ENCODE measurements around the gene CIZ1.

Gene CIZ1

DNA sequence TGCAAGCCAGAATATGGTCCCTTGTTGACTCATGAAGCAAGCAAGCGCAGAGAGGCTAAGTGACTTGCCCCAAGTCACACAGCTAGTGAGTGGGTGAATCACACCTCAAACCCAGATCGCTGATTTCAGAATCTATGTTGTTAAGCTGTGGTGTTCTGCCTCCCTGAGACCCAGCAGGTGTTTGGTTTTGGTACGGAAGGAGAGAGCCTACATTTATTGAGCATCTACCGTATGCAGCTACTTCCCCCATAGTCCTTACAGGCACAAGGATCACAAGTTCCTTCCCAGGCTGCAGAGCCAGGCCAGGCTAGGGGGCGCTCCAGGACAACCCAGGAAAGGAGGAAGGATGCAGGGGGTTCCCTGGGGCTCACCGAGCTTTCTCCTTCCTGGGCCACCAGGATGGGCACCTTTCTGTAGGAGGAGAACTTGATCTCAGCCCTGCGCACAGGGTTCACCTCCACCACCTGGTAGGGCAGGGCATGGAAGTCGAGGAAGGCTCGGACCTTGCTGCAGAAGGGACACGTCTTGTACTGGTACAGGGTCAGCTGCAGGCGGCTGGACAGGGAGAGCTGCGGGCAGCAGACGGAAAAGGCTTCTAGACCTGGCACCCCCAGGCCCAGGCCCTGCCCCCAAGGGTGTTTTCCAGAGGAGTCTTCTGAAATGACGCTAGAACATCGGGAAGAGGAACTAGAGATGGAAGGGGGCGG, 66.3 kb downstream of the CIZ1 start:
- peak; percentile 54 for DNase-seq (ENCODE audit: low spot score)

DNA sequence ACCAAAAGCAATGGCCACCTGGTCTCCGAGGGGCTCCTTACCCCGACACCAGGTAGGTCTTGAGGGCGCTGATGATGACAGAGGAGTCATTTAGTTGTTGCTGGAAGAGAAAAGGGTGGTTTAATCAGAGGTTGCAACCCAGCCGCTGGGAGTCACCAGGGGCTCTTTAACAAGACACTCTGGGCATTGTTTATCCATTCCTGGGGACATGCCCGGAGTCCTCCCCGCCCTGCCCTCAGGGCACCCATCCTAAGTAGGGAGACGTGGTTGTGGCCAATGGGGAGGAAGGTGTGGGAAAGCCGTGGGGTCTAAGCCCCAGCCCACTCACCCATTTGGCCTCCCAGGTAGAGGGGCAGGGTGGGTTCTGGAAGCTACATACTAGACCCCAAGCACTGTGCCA, 66.9 kb downstream of the CIZ1 start:
- no peak for DNase-seq (ENCODE audit: low spot score)

DNA sequence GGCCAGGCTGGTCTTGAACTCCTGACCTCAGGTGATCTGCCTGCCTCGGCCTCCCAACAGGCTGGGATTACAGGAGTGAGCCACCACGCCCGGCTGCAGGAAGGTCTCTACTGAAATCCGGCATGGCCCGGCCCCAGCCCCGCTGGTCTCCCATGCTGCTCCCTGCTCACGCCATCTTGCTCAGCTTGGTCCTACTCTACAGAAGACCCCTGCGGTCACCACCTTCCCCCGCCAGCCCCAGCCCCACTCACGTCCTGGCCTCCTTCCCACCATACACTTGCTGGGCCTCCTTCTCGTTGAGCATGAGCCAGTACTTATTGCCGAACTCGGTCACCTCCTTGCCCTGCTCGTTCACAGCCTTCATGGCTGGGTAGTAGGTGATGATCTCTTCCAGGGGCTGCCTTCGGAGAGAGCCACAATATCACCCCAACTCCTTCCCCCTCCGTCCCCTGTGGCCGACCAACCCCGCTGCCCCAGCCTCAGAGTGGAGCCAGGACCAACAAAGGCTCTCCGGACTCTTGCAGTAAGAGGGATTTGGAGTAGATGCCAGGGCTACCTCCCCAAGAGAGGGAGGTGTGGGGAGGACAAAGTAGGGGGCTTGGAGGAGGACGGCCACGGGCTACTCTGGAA, 67.8 kb downstream of the CIZ1 start:
- DNase-seq (ENCODE audit: low spot score) = no peak

DNA sequence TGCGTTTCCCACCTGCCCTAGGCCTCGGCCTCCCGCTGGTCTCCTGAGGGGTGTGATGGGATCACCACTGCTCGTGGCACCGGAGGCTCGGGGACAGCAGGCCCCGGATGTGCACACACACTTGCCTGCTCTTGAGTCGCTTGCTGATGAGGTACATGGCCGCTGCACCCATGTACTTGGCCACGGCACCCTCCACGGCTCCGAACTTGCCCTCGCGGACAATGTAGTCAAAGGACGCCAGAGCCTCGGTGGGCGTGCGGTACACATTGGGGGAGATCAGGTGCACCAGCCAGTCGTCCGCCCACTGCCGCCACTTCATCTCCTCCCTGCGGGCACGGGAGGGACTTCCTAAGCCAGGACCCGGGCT, 68.6 kb downstream of the CIZ1 start:
- DNase-seq (ENCODE audit: low spot score) = no peak

DNA sequence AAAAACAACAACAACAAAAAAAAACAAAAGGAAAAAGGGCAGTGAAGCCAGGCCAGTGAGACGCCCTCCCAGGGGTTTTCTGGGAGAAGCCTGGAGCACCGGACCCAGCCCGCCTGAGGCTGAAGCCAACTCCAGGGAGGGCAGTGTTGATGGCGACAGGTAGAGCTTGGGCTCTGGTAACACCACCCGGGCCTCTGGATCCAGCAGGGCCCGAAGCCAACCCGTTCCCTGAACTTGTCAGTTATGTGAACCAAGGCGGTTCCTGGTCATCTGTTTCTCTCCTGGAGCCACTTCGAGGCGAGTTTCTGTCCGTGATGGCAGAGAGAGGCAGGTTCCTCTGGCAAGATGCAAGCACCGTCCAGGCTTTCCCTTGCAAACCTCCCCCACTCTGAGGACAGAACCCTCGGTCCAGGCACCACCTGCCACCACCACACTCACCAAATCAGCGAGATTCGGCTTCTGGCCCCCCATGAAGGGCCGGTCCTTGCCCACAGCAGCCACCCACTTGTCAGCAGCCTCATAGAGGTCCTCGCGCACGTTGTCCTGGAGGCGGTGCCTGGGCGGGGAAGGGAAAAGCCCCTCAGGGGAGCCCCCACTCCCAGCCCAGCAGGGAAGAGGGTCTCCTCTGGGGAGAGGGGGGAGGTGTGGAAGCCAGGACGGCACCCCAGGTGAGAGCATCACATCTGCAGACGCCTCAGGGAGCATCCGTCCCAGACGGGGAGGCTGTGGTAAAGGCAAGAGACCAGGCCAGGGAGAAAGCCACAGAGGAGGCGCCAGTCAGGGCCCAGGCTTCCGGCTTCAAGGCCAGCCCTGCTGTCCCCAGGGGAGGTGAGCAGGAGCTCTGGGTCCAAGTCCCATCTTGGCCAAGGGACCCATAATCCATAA, 69.2 kb downstream of the CIZ1 start:
- DNase-seq (ENCODE audit: low spot score) = no peak

DNA sequence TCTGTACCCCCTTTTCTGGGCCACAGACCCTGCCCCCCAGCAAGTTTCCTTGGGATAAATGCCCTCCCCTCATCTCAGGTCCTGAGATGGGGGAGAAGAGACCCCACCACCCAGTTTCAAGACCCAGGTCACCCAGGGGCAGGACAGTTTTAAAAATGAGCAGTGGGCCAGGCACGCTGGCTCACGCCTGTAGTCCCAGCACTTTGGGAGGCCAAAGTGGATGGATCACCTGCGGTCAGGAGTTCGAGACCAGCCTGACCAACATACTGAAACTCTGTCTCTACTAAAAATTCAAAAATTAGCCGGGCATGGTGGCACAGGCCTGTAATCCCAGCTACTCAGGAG, 69.9 kb downstream of the CIZ1 start:
- no peak for DNase-seq (ENCODE audit: low spot score)

DNA sequence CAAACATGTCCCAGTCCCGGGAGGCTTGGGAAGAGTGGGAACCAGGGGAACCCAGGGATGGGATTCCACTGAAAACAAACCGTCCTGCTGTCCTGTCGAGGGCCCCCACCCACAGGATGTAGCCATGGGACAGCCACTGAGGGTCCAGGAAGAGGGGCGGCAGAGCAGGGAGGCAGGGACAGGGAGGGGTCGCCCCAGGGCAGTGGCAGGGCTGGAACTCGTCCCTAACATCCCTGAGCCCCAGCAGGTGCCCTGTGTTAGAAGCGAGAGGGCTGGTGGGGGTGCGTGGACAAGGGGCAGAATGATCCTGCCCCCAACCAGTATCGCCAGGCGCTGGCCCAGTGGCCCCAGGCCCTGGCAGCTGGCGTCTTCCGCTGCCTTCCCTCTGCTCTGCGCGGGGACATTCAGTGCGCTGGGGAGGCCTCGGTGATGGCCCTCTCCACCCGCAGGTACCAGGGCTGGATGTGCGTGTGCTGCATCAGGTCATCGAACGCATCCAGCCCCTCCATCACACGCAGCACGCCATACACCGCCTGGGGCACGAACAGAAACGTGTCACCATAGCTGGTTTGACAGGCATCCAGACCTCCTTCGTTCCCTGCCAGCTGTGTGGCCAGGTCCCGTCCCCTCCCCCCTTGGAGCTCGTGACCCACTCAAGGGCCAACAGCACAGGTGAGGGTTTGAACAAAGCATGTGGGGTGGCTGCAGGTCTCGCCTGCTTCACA, 70.5 kb downstream of the CIZ1 start:
- DNase-seq (ENCODE audit: low spot score) = no peak

DNA sequence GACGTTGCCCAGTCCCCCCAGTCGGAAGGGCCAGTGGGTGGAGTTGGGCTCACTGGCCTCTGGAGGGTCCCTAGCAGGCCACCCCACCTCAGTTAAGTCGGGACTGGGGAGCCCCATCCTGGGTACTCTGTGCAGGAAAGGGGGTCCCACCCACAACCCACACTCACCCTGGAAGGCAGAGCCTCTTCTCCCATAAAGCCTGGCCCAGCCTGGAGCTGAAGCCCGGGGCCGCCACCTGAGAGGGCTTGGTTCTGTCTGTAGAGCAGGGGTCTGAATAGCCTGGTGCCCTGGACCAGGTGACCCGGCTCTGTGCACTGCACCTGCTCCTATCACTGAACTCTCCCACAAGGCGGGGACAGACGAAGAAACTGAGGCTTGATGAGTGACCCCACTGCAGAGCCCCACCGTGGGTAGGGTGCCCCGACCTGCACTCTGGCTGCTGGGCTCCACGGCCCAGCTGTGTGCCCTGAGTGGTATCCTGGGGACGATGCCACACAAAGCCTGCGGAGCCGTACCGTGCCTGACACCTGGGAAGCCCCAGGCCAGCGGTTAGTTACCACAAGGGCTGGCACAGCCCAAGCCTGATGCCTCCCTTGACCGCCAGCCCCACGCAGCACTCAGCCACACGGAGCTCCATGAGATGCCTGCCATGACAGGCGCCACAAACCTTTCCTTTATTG, 71.2 kb downstream of the CIZ1 start:
- no peak for DNase-seq (ENCODE audit: low spot score)

DNA sequence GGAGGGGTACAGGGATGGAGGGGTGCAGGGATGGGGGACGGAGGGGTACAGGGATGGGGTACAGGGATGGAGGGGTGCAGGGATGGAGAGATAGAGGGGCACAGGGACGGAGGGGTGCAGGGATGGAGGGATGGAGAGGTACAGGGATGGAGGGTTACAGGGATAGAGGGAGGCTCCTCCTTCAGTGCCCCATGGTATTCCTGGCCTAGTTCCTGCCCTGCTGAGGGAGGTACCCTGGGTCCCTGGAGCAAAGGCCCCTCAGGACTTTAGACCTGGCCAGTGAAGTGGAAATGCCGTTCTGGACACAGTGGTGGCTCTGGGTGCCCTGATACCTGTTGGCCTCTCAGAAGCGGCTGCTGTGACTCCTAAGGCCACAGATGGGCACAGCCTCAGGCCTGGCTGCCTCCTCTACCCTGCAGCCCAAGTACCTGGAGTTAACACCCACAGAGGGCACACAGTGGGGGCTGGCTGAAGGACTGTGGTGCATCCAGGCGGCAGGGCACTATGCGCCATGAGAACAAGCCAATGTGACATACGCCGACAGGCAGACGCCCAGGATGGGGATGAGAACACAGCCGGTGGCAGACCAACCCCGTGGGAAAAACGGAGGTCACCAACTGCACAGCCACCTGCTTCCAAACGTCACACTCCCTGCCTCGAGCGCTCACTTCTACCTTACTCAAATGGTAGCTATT, 72.3 kb downstream of the CIZ1 start:
- DNase-seq (ENCODE audit: low spot score) = no peak

DNA sequence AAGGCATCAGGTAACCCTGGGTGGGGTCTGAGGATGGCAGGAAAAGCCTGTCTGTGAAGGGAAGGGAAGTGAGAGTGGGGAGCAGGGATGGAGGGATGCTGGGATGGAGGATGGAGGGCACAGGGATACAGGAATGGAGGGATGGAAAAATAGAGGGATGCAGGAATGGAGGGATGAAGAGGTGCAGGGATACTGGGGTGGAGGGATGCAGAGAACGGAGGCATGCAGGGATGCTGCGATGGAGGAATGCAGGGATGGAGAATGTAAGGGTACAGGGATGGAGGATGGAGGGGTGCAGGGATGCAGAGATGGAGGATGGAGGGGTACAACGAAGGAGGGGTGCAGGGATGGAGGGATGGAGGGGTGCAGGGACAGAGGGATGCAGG, 72.9 kb downstream of the CIZ1 start:
- no peak for DNase-seq (ENCODE audit: low spot score)

DNA sequence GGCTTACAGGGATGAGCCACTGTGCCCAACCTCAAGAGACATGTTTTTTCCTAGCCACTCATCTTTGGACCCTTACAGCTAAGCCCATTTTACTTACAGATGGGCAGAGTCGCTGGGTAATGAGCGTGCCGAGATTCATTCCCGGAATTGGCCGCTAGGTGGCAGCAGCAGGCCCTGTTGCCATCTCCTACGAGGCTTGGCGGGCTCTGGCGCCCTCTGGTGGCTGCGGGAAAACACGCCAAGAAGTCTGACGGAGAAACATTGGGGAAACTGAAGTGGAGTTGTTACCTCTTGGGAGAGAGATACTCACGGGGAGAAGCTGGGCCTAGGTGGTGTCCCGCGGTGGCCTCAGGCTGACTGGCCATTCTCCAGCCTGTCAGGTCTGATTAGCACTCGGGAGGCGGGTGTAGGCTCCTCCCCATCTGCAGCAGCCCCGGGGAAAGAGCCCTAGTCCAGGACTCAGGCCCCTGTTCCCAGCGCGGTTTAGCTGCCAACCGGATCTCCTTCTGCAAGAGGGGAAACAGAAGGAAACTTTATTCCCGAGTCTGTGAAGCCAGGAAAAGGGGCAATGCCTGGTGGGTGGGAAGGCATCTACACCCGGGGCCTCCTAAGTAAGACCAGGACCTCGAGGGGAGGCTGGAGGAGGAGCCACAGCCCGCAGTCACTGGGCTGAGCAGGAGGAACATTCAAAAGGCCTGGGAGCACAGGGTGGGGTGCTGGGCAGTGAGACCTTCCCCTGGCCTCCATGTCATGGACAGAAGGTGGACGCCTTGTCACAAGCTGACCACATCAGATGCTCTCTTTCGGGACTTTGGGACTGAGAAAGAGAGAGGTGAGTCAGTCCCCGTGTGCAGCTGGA, 73.5 kb downstream of the CIZ1 start:
- peak; percentile 93 for DNase-seq (ENCODE audit: low spot score)

DNA sequence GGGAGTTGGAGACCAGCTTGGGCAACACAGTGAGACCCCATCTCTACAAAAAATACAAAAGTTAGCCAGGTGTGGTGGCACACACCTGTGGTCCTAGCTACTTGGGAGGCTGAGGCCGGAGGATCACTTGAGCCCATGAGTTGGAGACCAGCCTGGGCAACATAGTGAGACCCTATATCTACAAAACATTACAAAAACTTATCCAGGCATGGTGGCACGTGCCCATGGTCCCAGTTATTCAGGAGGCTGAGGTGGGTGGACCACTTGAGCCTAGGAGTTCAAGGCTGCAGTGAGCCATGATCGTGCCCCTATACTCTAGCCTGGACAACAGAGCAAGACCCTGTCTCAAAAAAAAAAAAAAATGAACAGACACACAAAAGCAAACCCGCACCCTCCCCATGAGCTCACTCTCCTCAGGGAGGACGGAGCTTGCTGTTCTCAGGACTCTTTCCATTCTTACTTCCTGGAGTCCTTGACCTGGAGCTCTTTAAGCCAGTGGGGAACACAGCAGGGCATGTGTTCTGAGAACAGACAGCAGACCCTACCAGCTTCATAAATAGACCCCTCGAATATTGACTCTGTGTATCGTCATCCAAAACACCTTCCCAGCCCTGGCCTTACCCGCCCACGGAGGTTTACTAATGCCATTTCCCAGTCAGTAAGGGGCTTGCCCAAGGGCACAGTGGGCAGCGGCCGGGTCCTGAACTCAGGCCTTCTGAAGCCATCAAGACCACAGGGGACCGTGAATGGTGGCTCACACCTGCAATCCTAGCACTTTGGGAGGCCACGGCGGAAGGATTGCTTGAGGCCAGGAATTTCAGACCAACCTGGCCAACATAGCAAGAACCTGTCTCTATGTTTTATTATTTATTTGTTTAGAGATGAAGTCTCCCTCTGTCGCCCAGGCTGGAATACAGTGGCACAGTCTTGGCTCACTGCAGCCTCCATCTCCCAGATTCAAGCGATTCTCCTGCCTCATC, 75.0 kb downstream of the CIZ1 start:
- no peak for DNase-seq (ENCODE audit: low spot score)

Data from iPS-NIHi11 (cell line).